GM23338 (cell line): ENCODE measurements around the gene FCN3. TPM values are rescaled to one million over a fixed set of nuclear protein-coding genes. Genes with fewer than 3 reads are reported as not detected.

Source experiments
- ATAC-seq: fragments of 200-7000 bp; cut with Tn5 transposase; 3 replicates; pipeline ENCODE4 v1.9.1; 2020
- DNase-seq: peaks from one replicate; pipeline ENCODE4 v3.0.0-alpha.2; 2015; ENCODE audit warnings: low spot score
- H2AFZ ChIP-seq: fragments of 200-600 bp; sonication (generic); 2 replicates; pipeline ENCODE4 v1.8.0; 2016; ENCODE audit warnings: antibody characterized with exemption, mild to moderate bottlenecking, moderate library complexity
- H3F3A ChIP-seq: fragments of 200-600 bp; sonication (generic); replicated peaks from 2 replicates; pipeline ENCODE4 v1.8.0; 2017; ENCODE audit warnings: antibody characterized with exemption, mixed run types, low read depth
- H3K27ac ChIP-seq: fragments of 200-600 bp; sonication (generic); 2 replicates; pipeline ENCODE4 v1.6.1; 2016; ENCODE audit warnings: low read depth
- H3K27me3 ChIP-seq: fragments of 200-600 bp; sonication (generic); 2 replicates; pipeline ENCODE4 v1.8.0; 2016; ENCODE audit warnings: mild to moderate bottlenecking, mixed run types, moderate library complexity; ENCODE audit not compliant: insufficient read depth
- H3K36me3 ChIP-seq: fragments of 200-600 bp; sonication (generic); 2 replicates; pipeline ENCODE4 v1.8.0; 2016; ENCODE audit warnings: mild to moderate bottlenecking; ENCODE audit not compliant: insufficient read depth
- H3K4me1 ChIP-seq: fragments of 200-600 bp; sonication (generic); 2 replicates; pipeline ENCODE4 v1.8.0; 2016; ENCODE audit warnings: mild to moderate bottlenecking, moderate library complexity; ENCODE audit not compliant: insufficient read depth
- H3K4me2 ChIP-seq: fragments of 200-600 bp; sonication (generic); 2 replicates; pipeline ENCODE4 v1.7.1; 2017; ENCODE audit warnings: mixed run types
- H3K4me3 ChIP-seq: fragments of 200-600 bp; sonication (generic); 2 replicates; pipeline ENCODE4 v1.6.1; 2016; ENCODE audit warnings: mixed run types
- H3K79me2 ChIP-seq: fragments of 200-600 bp; sonication (generic); replicated peaks from 2 replicates; pipeline ENCODE4 v1.8.0; 2017; ENCODE audit warnings: mild to moderate bottlenecking; ENCODE audit not compliant: insufficient read depth
- H3K9me2 ChIP-seq: fragments of 200-600 bp; sonication (generic); 2 replicates; pipeline ENCODE4 v1.8.0; 2017; ENCODE audit not compliant: insufficient read depth
- H4K20me1 ChIP-seq: fragments of 200-600 bp; sonication (generic); replicated peaks from 2 replicates; pipeline ENCODE4 v1.8.0; 2017; ENCODE audit warnings: mild to moderate bottlenecking; ENCODE audit not compliant: insufficient read depth
- H3K27ac Mint-ChIP-seq: 2 replicates; pipeline ENCODE4 v1.8.0; 2020; ENCODE audit warnings: inconsistent platforms, mild to moderate bottlenecking, moderate library complexity, mixed read lengths
- H3K27me3 Mint-ChIP-seq: 3 replicates; pipeline ENCODE4 v1.8.0; 2022; ENCODE audit warnings: low read depth, mild to moderate bottlenecking, moderate library complexity, mixed read lengths, inconsistent platforms; ENCODE audit not compliant: insufficient read depth, poor library complexity
- H3K36me3 Mint-ChIP-seq: 3 replicates; pipeline ENCODE4 v1.8.0; 2021; ENCODE audit warnings: low read depth, mild to moderate bottlenecking, inconsistent platforms, moderate library complexity, mixed read lengths
- H3K4me1 Mint-ChIP-seq: 3 replicates; pipeline ENCODE4 v1.8.0; 2020; ENCODE audit warnings: mild to moderate bottlenecking, inconsistent platforms, mixed read lengths
- H3K4me3 Mint-ChIP-seq: 3 replicates; pipeline ENCODE4 v1.8.0; 2021; ENCODE audit warnings: moderate library complexity, mild to moderate bottlenecking, inconsistent platforms, mixed read lengths
- H3K9me3 Mint-ChIP-seq: 3 replicates; pipeline ENCODE4 v1.8.0; 2020; ENCODE audit warnings: moderate library complexity, mild to moderate bottlenecking, inconsistent platforms, mixed read lengths
- CREB1 ChIP-seq: fragments of 250-450 bp; sonication (Bioruptor Pico); IDR thresholded peaks from 2 replicates; pipeline ENCODE4 v1.5.0; 2020; ENCODE audit warnings: low read depth, mild to moderate bottlenecking, moderate library complexity
- EZH2 ChIP-seq: fragments of 200-600 bp; sonication (generic); IDR thresholded peaks from one replicate; pipeline ENCODE4 v1.8.0; 2017; ENCODE audit warnings: antibody characterized with exemption, mild to moderate bottlenecking, low read depth; ENCODE audit not compliant: unreplicated experiment
- JUNB ChIP-seq: IDR thresholded peaks from one replicate; pipeline ENCODE4 v1.6.1; 2016; ENCODE audit warnings: antibody characterized with exemption; ENCODE audit not compliant: unreplicated experiment
- NANOG ChIP-seq: IDR thresholded peaks from 2 replicates; pipeline ENCODE4 v1.6.1; 2016; ENCODE audit warnings: antibody characterized with exemption, borderline replicate concordance
- POLR2AphosphoS5 ChIP-seq: IDR thresholded peaks from 2 replicates; pipeline ENCODE4 v1.6.1; 2016; ENCODE audit warnings: antibody characterized with exemption, low read depth
- REST ChIP-seq: IDR thresholded peaks from one replicate; pipeline ENCODE4 v1.6.1; 2018; ENCODE audit warnings: antibody characterized with exemption; ENCODE audit not compliant: unreplicated experiment
- STAT1 ChIP-seq: IDR thresholded peaks from one replicate; pipeline ENCODE4 v1.6.1; 2016; ENCODE audit warnings: antibody characterized with exemption; ENCODE audit not compliant: unreplicated experiment
- ZNF114 ChIP-seq: fragments of 250-450 bp; sonication (Bioruptor Pico); IDR thresholded peaks from 2 replicates; pipeline ENCODE4 v1.5.0; 2020; ENCODE audit warnings: mild to moderate bottlenecking, moderate library complexity
- ZNF462 ChIP-seq: fragments of 250-450 bp; sonication (Bioruptor Pico); IDR thresholded peaks from 2 replicates; pipeline ENCODE4 v1.5.0; 2020; ENCODE audit warnings: mild to moderate bottlenecking, moderate library complexity
- polyA plus RNA-seq: library from polyadenylated mRNA; unstranded; fragments of >200 nt; fragmentation: Nextera tagmentation; extraction: Ambion mirVana; gene quantifications from 2 replicates; pipeline ENCODE4 v1.2.1, GENCODE V29; 2016
- total RNA-seq: library from RNA; depleted of rRNA; stranded (reverse); fragments of >200 nt; shearing (Covaris generic); gene quantifications from 2 replicates; pipeline ENCODE4 v1.2.3, GENCODE V29; 2014

The FCN3 gene
- total and polyA plus RNA-seq, 2 experiments from 2014 or later = 0.49 TPM; not detected in 1

GRCh38 chr1:27383039-27383605 is 8.5 kb upstream of the FCN3 start, which contains the start of gene CD164L2 (continued):
- TF ChIP-seq REST = no peak

- Histone ChIP-seq H3K9me2 (no peaks in the 10 kb centered on the region), H3K27me3 (peaks cover 5% of the 10 kb centered on the region), H3K4me3 (no peak overlapping the region; the same call in 1 of the 2 replicates), H4K20me1 (no peaks in the 10 kb centered on the region), H2AFZ (no peak overlapping the region), H3K27ac (no peak overlapping the region), H3K79me2 (no peaks in the 10 kb centered on the region), H3K4me1 (peaks cover 3% of the 10 kb centered on the region; the same call in 1 of the 2 replicates), H3F3A (no peaks in the 10 kb centered on the region), H3K36me3 (no peaks in the 10 kb centered on the region), H3K4me2 (no peak overlapping the region)
- Mint-ChIP-seq H3K27me3 (peaks cover 14% of the 10 kb centered on the region), H3K4me1 (peaks cover 6% of the 10 kb centered on the region; the same call in 1 of the 3 replicates), H3K9me3 (no peaks in the 10 kb centered on the region), H3K27ac (no peak overlapping the region), H3K4me3 (peak overlapping the region; percentile 66), H3K36me3 (no peaks in the 10 kb centered on the region)
- DNase-seq (no peak), ATAC-seq (no peak; the same call in 2 of the 3 replicates)
- no peak for TF ChIP-seq EZH2
- TF ChIP-seq STAT1 = no peak
- TF ChIP-seq CREB1 = no peak
- TF ChIP-seq REST = no peak
- TF ChIP-seq POLR2AphosphoS5 = no peak
- no peak for TF ChIP-seq JUNB
- no peak for TF ChIP-seq NANOG
- no peak for TF ChIP-seq ZNF114
- no peak for TF ChIP-seq ZNF462 (CRISPR knock-in tag)
Observed at GRCh38 chr1:27381969-27382762, 7.5 kb upstream of the FCN3 start.
